ENCODE measurements around the gene INIP. TPM values are rescaled to one million over a fixed set of nuclear protein-coding genes. Genes with fewer than 3 reads are reported as not detected.

Gene INIP
- total and polyA plus RNA-seq, 2 experiments from 2014 or later, result 16.7 to 30.4 TPM

- no peaks in the 10 kb centered on the region for H3K9me3 Mint-ChIP-seq
- H3K36me3 Mint-ChIP-seq (ENCODE audit: low read depth), result no peaks in the 10 kb centered on the region
- DNase-seq (ENCODE audit: low spot score) (no peak), ATAC-seq (no peak)
- Histone ChIP-seq H3K79me2 (replicated peaks; ENCODE audit: insufficient read depth) (peaks cover 5% of the 10 kb centered on the region; the same call in 1 of the 2 replicates), H3K27me3 (ENCODE audit: insufficient read depth) (no peaks in the 10 kb centered on the region), H3K4me3 (no peak overlapping the region), H4K20me1 (replicated peaks; ENCODE audit: insufficient read depth) (peaks cover 12% of the 10 kb centered on the region; the same call in 1 of the 2 replicates), H3F3A (replicated peaks; ENCODE audit: low read depth) (no peaks in the 10 kb centered on the region), H3K27ac (ENCODE audit: low read depth) (no peak overlapping the region), H3K9me2 (ENCODE audit: insufficient read depth) (no peaks in the 10 kb centered on the region), H3K4me1 (ENCODE audit: insufficient read depth) (no peaks in the 10 kb centered on the region; the same call in 1 of the 2 replicates), H3K4me2 (no peak overlapping the region), H3K36me3 (ENCODE audit: insufficient read depth) (no peaks in the 10 kb centered on the region), H2AFZ (no peak overlapping the region)
- no peak overlapping the region for H3K4me3 Mint-ChIP-seq
- no peak for TF ChIP-seq JUNB (IDR thresholded peaks at IDR 0.05; ENCODE audit: unreplicated experiment)
- no peak for TF ChIP-seq ZNF462 (CRISPR knock-in tag; IDR thresholded peaks at IDR 0.05)
- TF ChIP-seq, protein P1, sequence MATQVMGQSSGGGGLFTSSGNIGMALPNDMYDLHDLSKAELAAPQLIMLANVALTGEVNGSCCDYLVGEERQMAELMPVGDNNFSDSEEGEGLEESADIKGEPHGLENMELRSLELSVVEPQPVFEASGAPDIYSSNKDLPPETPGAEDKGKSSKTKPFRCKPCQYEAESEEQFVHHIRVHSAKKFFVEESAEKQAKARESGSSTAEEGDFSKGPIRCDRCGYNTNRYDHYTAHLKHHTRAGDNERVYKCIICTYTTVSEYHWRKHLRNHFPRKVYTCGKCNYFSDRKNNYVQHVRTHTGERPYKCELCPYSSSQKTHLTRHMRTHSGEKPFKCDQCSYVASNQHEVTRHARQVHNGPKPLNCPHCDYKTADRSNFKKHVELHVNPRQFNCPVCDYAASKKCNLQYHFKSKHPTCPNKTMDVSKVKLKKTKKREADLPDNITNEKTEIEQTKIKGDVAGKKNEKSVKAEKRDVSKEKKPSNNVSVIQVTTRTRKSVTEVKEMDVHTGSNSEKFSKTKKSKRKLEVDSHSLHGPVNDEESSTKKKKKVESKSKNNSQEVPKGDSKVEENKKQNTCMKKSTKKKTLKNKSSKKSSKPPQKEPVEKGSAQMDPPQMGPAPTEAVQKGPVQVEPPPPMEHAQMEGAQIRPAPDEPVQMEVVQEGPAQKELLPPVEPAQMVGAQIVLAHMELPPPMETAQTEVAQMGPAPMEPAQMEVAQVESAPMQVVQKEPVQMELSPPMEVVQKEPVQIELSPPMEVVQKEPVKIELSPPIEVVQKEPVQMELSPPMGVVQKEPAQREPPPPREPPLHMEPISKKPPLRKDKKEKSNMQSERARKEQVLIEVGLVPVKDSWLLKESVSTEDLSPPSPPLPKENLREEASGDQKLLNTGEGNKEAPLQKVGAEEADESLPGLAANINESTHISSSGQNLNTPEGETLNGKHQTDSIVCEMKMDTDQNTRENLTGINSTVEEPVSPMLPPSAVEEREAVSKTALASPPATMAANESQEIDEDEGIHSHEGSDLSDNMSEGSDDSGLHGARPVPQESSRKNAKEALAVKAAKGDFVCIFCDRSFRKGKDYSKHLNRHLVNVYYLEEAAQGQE (IDR thresholded peaks at IDR 0.05; ENCODE audit: unreplicated experiment), result no peak
- TF ChIP-seq STAT1 (IDR thresholded peaks at IDR 0.05; ENCODE audit: unreplicated experiment), result no peak
- no peak for TF ChIP-seq NANOG (IDR thresholded peaks at IDR 0.05; ENCODE audit: borderline replicate concordance)
- TF ChIP-seq, protein P2, sequence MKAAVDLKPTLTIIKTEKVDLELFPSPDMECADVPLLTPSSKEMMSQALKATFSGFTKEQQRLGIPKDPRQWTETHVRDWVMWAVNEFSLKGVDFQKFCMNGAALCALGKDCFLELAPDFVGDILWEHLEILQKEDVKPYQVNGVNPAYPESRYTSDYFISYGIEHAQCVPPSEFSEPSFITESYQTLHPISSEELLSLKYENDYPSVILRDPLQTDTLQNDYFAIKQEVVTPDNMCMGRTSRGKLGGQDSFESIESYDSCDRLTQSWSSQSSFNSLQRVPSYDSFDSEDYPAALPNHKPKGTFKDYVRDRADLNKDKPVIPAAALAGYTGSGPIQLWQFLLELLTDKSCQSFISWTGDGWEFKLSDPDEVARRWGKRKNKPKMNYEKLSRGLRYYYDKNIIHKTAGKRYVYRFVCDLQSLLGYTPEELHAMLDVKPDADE (IDR thresholded peaks at IDR 0.05), result no peak
- no peak for TF ChIP-seq EZH2 (IDR thresholded peaks at IDR 0.05; ENCODE audit: low read depth, unreplicated experiment)
- no peak for TF ChIP-seq ZNF331 (CRISPR knock-in tag; IDR thresholded peaks at IDR 0.05; ENCODE audit: low read depth)
- TF ChIP-seq EZH2phosphoT487 (IDR thresholded peaks at IDR 0.05; ENCODE audit: unreplicated experiment), result no peak
- no peak for TF ChIP-seq CREB1 (CRISPR knock-in tag; IDR thresholded peaks at IDR 0.05; ENCODE audit: low read depth)
- H3K27me3 Mint-ChIP-seq (ENCODE audit: insufficient read depth, low read depth, poor library complexity), result peaks cover 5% of the 10 kb centered on the region
- H3K27ac Mint-ChIP-seq, result no peak overlapping the region
- peaks cover 8% of the 10 kb centered on the region for H3K4me1 Mint-ChIP-seq
Measured at GRCh38 chr9:112757282-112757883, 39.5 kb upstream of the INIP start.

All from GM23338 (cell line).